ENCODE results near the gene HTR5A.

DNA sequence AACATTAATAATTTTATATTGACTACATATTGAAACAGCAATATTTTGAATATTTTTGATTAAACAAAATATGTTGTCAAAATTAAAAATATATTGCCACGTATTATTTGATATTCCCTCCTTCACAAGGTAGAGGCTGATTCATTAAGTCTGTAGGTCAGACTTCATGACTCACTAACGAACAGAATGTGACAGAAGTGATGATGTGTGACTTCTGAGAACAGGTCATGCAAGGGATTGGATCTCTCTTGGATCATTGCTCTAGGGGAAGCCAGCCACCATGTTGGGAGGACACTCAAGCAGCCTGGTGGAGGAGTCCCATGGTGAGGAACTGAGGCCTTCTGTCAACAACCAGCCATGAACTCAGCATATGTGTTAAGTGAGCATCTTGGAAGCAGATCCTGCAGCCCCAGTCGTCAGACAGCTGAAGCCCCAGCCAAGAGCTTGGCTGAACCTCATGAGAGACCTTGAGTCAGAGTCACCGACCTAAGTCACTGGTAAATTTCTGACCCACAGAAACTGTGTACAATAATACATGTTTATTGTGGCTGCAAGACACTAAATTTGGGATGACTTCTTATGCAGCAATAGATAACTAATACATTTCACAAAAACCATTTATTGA is 66.6 kb downstream of the HTR5A start:
- TF ChIP-seq POLR2A (IDR thresholded peaks at IDR 0.05) (no peak), CTCF (IDR thresholded peaks at IDR 0.05) (no peak), POLR2AphosphoS5 (IDR thresholded peaks at IDR 0.05) (no peak), EP300 (IDR thresholded peaks at IDR 0.05) (no peak)
